ENCODE data around the gene ZNF792.

Gene ZNF792

GRCh38 chr19:34991542-34992333, 27.7 kb upstream of the ZNF792 start:
- H3K9me3 ChIP-seq (ENCODE audit: low read depth, low read length), result no peaks in the 10 kb centered on the region
- H3K9ac ChIP-seq (ENCODE audit: insufficient read length), result no peak overlapping the region
- no peaks in the 10 kb centered on the region for H3K36me3 ChIP-seq (ENCODE audit: insufficient read depth, low read length)

DNA sequence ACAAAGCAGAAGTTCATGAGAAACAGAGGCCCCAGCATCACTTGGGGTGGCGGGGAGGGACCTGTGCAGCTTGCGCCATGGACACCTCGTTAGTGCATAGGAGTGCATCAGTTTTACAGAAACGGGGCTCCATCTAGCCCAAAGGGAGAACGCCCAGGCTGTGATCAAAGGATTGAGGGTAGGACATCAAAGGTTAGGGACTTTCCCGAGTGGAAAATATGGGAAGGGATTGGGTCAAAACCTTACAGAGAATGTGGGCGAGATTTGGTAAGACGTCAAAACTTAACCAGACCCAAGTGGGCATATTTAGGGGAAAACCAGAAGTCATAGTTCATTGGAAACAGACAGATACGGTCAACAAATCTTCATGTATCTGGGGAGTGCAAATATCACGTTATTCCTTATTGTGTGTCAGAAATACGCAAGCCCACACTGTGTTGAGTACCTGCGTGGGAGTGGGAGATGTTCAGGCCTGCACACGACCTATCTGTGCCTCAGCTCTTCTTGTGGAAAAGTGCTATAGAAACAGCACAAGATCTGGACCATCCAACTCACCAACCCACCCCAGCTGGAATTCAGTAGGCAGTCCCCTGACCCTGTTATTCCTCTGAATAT, 26.7 kb upstream of the ZNF792 start:
- TF ChIP-seq POLR2AphosphoS5 (IDR thresholded peaks at IDR 0.05; ENCODE audit: borderline replicate concordance, low read depth, low read length), result no peak
- no peak for TF ChIP-seq FOXP2 (optimal IDR thresholded peaks at IDR 0.05; ENCODE audit: control extremely low read depth, extremely low read length, insufficient read depth)
- TF ChIP-seq EZH2 (IDR thresholded peaks at IDR 0.05), result no peak
- no peak overlapping the region for H3K4me3 ChIP-seq
- no peak overlapping the region for H3K27ac ChIP-seq
- H3K36me3 ChIP-seq (ENCODE audit: insufficient read depth, low read length), result no peaks in the 10 kb centered on the region
- DNase-seq (ENCODE audit: low read depth, low spot score), result no peak
- no peak overlapping the region for H3K9ac ChIP-seq (ENCODE audit: insufficient read length)
- H3K9me3 ChIP-seq (ENCODE audit: low read depth, low read length), result no peaks in the 10 kb centered on the region

More at GRCh38 chr19:34991542-34992333, 27.7 kb upstream of the ZNF792 start:
- Histone ChIP-seq H3K27ac (no peak overlapping the region), H3K4me3 (no peak overlapping the region)
- DNase-seq (ENCODE audit: low read depth, low spot score), result no peak
- TF ChIP-seq EZH2 (IDR thresholded peaks at IDR 0.05), result no peak
- TF ChIP-seq POLR2AphosphoS5 (IDR thresholded peaks at IDR 0.05; ENCODE audit: borderline replicate concordance, low read depth, low read length), result no peak

DNA sequence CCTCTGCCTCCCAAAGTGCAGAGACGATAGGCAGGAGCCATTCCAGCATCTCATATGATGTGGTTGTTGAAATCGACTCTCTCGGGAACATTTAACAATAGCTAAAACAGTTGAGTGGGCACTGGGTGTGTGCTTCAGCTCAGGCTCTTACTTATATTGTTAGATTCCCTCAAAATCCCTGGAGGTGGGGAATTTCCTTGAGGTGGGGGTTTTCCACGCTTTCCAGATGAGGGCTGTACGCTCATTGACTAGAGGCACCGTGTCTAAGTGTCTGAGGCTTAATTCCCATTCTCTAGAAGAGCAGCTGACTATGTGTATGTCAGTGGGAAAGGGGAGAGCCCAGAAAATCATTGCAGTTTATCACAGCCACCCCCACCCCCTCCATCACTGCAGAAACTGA, 25.3 kb upstream of the ZNF792 start:
- TF ChIP-seq FOXP2 (optimal IDR thresholded peaks at IDR 0.05; ENCODE audit: control extremely low read depth, extremely low read length, insufficient read depth), result no peak
- no peak overlapping the region for H3K27ac ChIP-seq
- no peak overlapping the region for H3K4me3 ChIP-seq
- H3K9ac ChIP-seq (ENCODE audit: insufficient read length), result no peak overlapping the region
- H3K36me3 ChIP-seq (ENCODE audit: insufficient read depth, low read length), result no peaks in the 10 kb centered on the region
- no peak for DNase-seq (ENCODE audit: low read depth, low spot score)
- H3K9me3 ChIP-seq (ENCODE audit: low read depth, low read length), result no peaks in the 10 kb centered on the region

GRCh38 chr19:34988119-34988518, 24.1 kb upstream of the ZNF792 start:
- H3K27ac ChIP-seq, result no peak overlapping the region
- H3K4me3 ChIP-seq, result no peak overlapping the region
- TF ChIP-seq POLR2AphosphoS5 (IDR thresholded peaks at IDR 0.05; ENCODE audit: borderline replicate concordance, low read depth, low read length) (no peak), EZH2 (IDR thresholded peaks at IDR 0.05) (no peak), FOXP2 (optimal IDR thresholded peaks at IDR 0.05; ENCODE audit: control extremely low read depth, extremely low read length, insufficient read depth) (no peak)
- no peaks in the 10 kb centered on the region for H3K9me3 ChIP-seq (ENCODE audit: low read depth, low read length)
- no peak overlapping the region for H3K9ac ChIP-seq (ENCODE audit: insufficient read length)
- no peak for DNase-seq (ENCODE audit: low read depth, low spot score)
- no peaks in the 10 kb centered on the region for H3K36me3 ChIP-seq (ENCODE audit: insufficient read depth, low read length)

DNA sequence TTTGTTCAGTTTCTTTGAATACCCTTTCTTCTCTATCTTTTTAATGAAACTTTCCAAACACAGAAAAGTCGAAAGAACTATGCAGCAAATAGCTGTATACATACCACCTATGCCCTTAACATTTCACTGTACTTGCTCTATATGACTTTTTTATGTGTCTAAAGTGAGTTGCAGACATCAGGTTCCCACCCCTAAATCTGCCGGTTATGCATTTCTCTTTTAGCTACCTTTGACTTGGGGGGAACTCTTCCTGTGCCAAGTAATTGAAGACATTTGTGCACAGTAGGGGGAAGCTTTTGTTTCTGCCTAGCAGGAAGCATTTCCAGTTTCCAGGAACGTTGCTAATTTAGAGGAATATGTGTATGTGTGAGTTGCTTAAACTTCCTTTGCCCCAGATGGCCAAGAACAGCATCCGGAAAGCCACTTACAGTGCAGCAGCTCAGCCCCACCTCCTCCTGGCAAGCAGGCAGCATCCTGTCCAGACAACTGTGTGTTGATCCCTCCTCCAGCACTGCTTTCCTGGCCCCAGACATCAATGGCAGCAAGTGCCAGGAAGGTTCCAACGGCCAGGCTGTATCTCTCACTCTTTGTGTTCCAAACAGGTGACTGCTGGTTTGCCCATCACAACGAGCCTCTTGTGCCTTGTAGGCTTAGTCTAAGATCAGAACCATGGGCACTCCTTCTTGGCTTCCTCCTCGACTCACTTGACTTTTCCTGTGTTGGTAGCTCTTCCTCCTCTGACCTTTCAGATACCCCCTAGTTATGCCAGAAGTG, 21.4 kb upstream of the ZNF792 start:
- no peak overlapping the region for H3K4me3 ChIP-seq

GRCh38 chr19:34984287-34984686, 20.3 kb upstream of the ZNF792 start:
- TF ChIP-seq FOXP2 (optimal IDR thresholded peaks at IDR 0.05; ENCODE audit: control extremely low read depth, extremely low read length, insufficient read depth) (no peak), POLR2AphosphoS5 (IDR thresholded peaks at IDR 0.05; ENCODE audit: borderline replicate concordance, low read depth, low read length) (no peak)
- no peak overlapping the region for H3K9ac ChIP-seq (ENCODE audit: insufficient read length)
- H3K27ac ChIP-seq, result no peak overlapping the region
- H3K9me3 ChIP-seq (ENCODE audit: low read depth, low read length), result no peaks in the 10 kb centered on the region
- no peaks in the 10 kb centered on the region for H3K36me3 ChIP-seq (ENCODE audit: insufficient read depth, low read length)
- H3K4me3 ChIP-seq, result no peak overlapping the region
- DNase-seq (ENCODE audit: low read depth, low spot score), result no peak

More for the DNA sequence above, 21.4 kb upstream of the ZNF792 start:
- no peaks in the 10 kb centered on the region for H3K36me3 ChIP-seq (ENCODE audit: insufficient read depth, low read length)
- no peaks in the 10 kb centered on the region for H3K9me3 ChIP-seq (ENCODE audit: low read depth, low read length)
- no peak for DNase-seq (ENCODE audit: low read depth, low spot score)
- H3K27ac ChIP-seq, result no peak overlapping the region
- TF ChIP-seq FOXP2 (optimal IDR thresholded peaks at IDR 0.05; ENCODE audit: control extremely low read depth, extremely low read length, insufficient read depth) (no peak), POLR2AphosphoS5 (IDR thresholded peaks at IDR 0.05; ENCODE audit: borderline replicate concordance, low read depth, low read length) (no peak), EZH2 (IDR thresholded peaks at IDR 0.05) (no peak)
- H3K9ac ChIP-seq (ENCODE audit: insufficient read length), result no peak overlapping the region

GRCh38 chr19:34983786-34984185, 19.8 kb upstream of the ZNF792 start:
- H3K4me3 ChIP-seq, result no peak overlapping the region
- H3K9me3 ChIP-seq (ENCODE audit: low read depth, low read length), result no peaks in the 10 kb centered on the region
- no peak for DNase-seq (ENCODE audit: low read depth, low spot score)
- H3K36me3 ChIP-seq (ENCODE audit: insufficient read depth, low read length), result no peaks in the 10 kb centered on the region
- no peak for TF ChIP-seq FOXP2 (optimal IDR thresholded peaks at IDR 0.05; ENCODE audit: control extremely low read depth, extremely low read length, insufficient read depth)
- H3K27ac ChIP-seq, result no peak overlapping the region
- H3K9ac ChIP-seq (ENCODE audit: insufficient read length), result no peak overlapping the region

DNA sequence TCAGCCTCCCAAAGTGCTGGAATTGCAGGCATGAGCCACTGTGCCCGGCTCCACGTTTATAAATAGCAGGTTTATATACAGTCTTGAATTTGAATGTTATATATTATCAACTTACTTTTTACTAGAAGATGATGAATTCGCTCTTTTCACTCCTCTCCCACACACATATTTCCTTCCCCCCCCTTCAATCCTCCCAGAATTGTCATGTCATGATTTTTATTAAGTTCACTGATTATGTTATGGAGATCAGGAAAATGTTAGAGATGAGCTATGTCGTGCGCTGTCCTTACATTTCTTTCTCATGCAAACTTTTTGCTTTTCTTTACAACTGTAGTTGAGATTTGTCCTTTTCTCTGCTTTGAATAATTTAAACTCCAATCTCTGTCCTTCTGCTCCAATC, 18.2 kb upstream of the ZNF792 start:
- no peak for DNase-seq (ENCODE audit: low read depth, low spot score)
- TF ChIP-seq FOXP2 (optimal IDR thresholded peaks at IDR 0.05; ENCODE audit: control extremely low read depth, extremely low read length, insufficient read depth) (no peak), POLR2AphosphoS5 (IDR thresholded peaks at IDR 0.05; ENCODE audit: borderline replicate concordance, low read depth, low read length) (no peak), EZH2 (IDR thresholded peaks at IDR 0.05) (no peak)
- H3K9ac ChIP-seq (ENCODE audit: insufficient read length), result no peak overlapping the region
- no peaks in the 10 kb centered on the region for H3K9me3 ChIP-seq (ENCODE audit: low read depth, low read length)
- H3K27ac ChIP-seq, result no peak overlapping the region
- no peak overlapping the region for H3K4me3 ChIP-seq
- no peaks in the 10 kb centered on the region for H3K36me3 ChIP-seq (ENCODE audit: insufficient read depth, low read length)
